Right lobe of liver (tissue), 6 donors: ENCODE results near the gene MPL. TPM values are rescaled to one million over a fixed set of nuclear protein-coding genes. Genes with fewer than 3 reads are reported as not detected.

Source experiments
- ATAC-seq, 4 donors: fragments of 200-7000 bp; cut with Tn5 transposase; one replicate each; pipeline ENCODE4 v1.9.1; 2020; ENCODE audit warnings: mild to moderate bottlenecking in 4 of 4, moderate library complexity in 4 of 4
- DNase-seq, 3 donors: peaks; one replicate each; pipeline ENCODE4 v3.0.0-alpha.2; 2020
- H3K27ac ChIP-seq, 3 donors: fragments of 200-600 bp; one replicate each; pipeline ENCODE4 v1.8.0; 2022
- H3K27me3 ChIP-seq, 2 donors: fragments of 200-600 bp; one replicate each; pipeline ENCODE4 v1.8.0; 2022
- H3K36me3 ChIP-seq, 4 donors: fragments of 200-600 bp; sonication (generic) in 1 of 4; one replicate each; pipeline versions ENCODE4 v1.5.1 to v1.8.0; 2017 to 2022; ENCODE audit warnings: control low read depth in 1 of 4
- H3K4me1 ChIP-seq, 4 donors: fragments of 200-600 bp; sonication (generic) in 1 of 4; one replicate each; pipeline versions ENCODE4 v1.5.1 to v1.8.0; 2017 to 2022; ENCODE audit warnings: control low read depth in 1 of 4
- H3K4me3 ChIP-seq, 3 donors: fragments of 200-600 bp; one replicate each; pipeline ENCODE4 v1.8.0; 2022
- H3K9me3 ChIP-seq, 4 donors: fragments of 200-600 bp; sonication (generic) in 1 of 4; one replicate each; pipeline versions ENCODE4 v1.5.1 to v1.8.0; 2017 to 2022; ENCODE audit warnings: control low read depth in 1 of 4
- POLR2A ChIP-seq: fragments of 450-650 bp; IDR thresholded peaks from one replicate; pipeline ENCODE4 v1.6.1; 2017; ENCODE audit warnings: antibody characterized with exemption, mild to moderate bottlenecking
- WGBS: methylation state at CpG from one replicate; pipeline ENCODE4 v1.1.6; 2018; ENCODE audit warnings: low coverage, low lambda C conversion rate; ENCODE audit not compliant: insufficient coverage; ENCODE audit errors: missing lambda C conversion rate; 5-methylcytosine and 5-hydroxymethylcytosine counted together
- intact Hi-C, 2 donors: fragments of 100-400 bp; cut with DNase I; formaldehyde crosslinking; loops; one replicate each; pipeline versions ENCODE4 v1.11.2 to v1.14.1; 2022
- total RNA-seq, 6 experiments: library from RNA; depleted of rRNA in 2 of 6; stranded (reverse); fragments of >200 nt in 2 of 6; fragmentation: NEBNext Ultra II Directional in 3 of 6; extraction: Animal tissue kit (Norgen Biotek cat#: 25700) in 3 of 6; gene quantifications; one replicate each; pipeline versions ENCODE4 v1.1.0 to v1.2.4, GENCODE V29; 2016 to 2023
- TF ChIP-seq, protein P1 (sequence below), 4 donors: fragments of 200-600 bp in 3 of 4; fragments of 450-650 bp in 1 of 4; IDR thresholded peaks; one replicate each; pipeline versions ENCODE4 v1.5.1 to v1.8.0; 2016 to 2022; ENCODE audit warnings: antibody characterized with exemption in 4 of 4, mild to moderate bottlenecking in 2 of 4
- donor health status: DM: no; HTN: yes; CAD: no.
- donor health status: DM: no; HTN: no; CAD: no.
- donor health status: DM: no; HTN: no; CAD: no.
- donor health status: DM: no; HTN: yes; CAD: no.
- donor health status: DM: no; HTN: yes; CAD: no.

MPL gene
- total RNA-seq, 6 experiments from 2014 or later: 0.59 TPM; not detected in 5

DNA sequence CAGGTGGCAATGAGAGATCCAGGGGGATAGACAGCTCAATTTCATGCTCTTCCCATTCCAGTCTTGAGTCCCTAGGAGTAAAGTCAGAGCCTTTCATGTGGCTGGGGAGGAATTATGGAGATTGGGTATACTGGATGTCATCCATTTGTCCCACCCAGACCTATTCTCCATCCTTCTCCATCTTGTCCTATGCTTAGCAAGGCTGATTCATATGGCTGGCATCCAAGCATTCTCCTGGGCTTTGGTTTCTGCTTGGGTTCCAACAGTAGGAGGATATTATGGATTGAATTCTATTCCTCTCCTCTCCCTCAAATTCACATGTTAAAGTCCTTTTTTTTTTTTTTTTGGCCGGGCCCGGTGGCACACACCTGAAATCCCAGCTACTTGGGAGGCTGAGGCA lies 17.3 kb downstream of the MPL start:
- ATAC-seq: no peak
- Histone ChIP-seq H3K9me3 (no peaks in the 10 kb centered on the region), H3K27me3 (no peaks in the 10 kb centered on the region), H3K4me1 (peaks cover 0 to 18% (median 6%) of the 10 kb centered on the region in 4 donors), H3K4me3 (no peak overlapping the region), H3K36me3 (no peaks in the 10 kb centered on the region), H3K27ac (no peak overlapping the region)
- intact Hi-C loops: no loop called here
- 73% methylated on average over 2 of the region's 2 CpGs for WGBS
- TF ChIP-seq, protein P1, sequence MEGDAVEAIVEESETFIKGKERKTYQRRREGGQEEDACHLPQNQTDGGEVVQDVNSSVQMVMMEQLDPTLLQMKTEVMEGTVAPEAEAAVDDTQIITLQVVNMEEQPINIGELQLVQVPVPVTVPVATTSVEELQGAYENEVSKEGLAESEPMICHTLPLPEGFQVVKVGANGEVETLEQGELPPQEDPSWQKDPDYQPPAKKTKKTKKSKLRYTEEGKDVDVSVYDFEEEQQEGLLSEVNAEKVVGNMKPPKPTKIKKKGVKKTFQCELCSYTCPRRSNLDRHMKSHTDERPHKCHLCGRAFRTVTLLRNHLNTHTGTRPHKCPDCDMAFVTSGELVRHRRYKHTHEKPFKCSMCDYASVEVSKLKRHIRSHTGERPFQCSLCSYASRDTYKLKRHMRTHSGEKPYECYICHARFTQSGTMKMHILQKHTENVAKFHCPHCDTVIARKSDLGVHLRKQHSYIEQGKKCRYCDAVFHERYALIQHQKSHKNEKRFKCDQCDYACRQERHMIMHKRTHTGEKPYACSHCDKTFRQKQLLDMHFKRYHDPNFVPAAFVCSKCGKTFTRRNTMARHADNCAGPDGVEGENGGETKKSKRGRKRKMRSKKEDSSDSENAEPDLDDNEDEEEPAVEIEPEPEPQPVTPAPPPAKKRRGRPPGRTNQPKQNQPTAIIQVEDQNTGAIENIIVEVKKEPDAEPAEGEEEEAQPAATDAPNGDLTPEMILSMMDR (IDR thresholded peaks at IDR 0.05): no peak
- no peak for TF ChIP-seq POLR2A
- no peak for DNase-seq

DNA sequence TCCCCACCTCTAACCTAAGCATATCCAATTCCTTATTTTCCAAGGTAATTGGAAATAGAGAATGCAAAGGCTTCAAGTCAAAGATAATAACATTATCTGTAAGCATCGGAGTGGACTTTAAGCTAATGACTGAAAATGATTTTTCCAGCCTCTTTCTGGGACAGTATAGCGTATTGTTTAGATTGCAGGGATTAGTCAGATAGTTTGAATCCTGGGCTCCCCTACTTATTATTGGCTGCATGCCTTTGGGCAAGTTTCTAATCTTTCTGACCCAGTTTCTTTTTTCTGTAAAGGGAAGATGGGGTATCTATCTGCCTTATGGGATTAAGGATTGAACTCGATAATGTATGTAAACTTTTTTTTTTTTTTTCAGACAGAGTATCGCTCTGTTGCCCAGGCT lies 19.6 kb downstream of the MPL start:
- Histone ChIP-seq H3K4me1 (peaks cover 0 to 13% (median 5%) of the 10 kb centered on the region in 4 donors), H3K27ac (no peak overlapping the region), H3K4me3 (no peak overlapping the region), H3K27me3 (no peaks in the 10 kb centered on the region), H3K36me3 (peaks cover 0 to 6% (median 0%) of the 10 kb centered on the region in 4 donors), H3K9me3 (no peaks in the 10 kb centered on the region)
- intact Hi-C loops: no loop called here
- 88% methylated on average over 4 of the region's 4 CpGs for WGBS
- DNase-seq: no peak
- ATAC-seq: no peak
- TF ChIP-seq, protein P1 (IDR thresholded peaks at IDR 0.05): no peak
- no peak for TF ChIP-seq POLR2A

DNA sequence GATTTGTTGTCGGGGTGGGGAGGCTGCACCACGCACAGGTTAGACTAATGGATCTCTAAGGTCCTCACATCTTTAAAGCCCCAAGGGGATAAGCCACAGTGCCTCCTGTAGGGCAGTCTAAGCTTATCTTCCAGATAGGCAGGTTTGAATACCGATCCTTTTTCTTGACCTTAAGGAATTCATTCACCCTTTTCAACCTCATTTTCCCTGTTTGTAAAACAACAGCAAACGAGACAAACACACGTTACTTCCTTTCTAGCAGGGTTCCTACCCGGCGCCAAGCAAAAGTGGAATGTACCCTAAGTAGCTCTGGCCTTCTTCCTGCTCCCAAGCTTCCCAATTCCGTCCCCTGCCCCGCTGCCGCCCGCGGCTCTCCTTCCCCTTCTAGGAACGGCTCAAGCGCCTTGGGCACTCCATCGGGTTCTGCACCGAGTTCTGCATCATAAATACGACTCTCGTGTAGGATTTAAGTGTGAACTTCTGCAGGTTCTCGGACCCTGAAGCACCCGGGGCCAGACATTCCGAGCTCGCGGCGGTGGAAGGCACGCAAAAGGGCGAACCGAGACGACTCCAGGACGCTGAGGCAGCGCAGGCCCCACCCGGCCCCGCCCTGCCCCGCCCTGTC lies 20.6 kb downstream of the MPL start:
- Histone ChIP-seq H3K27ac (peak overlapping the region; percentile 50 to 58 (median 53)), H3K4me1 (peaks cover 0 to 13% (median 5%) of the 10 kb centered on the region in 4 donors), H3K36me3 (peaks cover 0 to 13% (median 3%) of the 10 kb centered on the region in 4 donors), H3K4me3 (peak overlapping the region; percentile 41 to 70 (median 69)), H3K9me3 (no peaks in the 10 kb centered on the region), H3K27me3 (no peaks in the 10 kb centered on the region)
- WGBS: 0% methylated on average over 17 of the region's 33 CpGs
- TF ChIP-seq, protein P1 (IDR thresholded peaks at IDR 0.05): peak in 3 of 4 donors; percentile 22 to 44 (median 37)
- no peak for TF ChIP-seq POLR2A
- intact Hi-C loops: no loop called here
- DNase-seq (no peak), ATAC-seq (peak; percentile 22 to 52 (median 38))

DNA sequence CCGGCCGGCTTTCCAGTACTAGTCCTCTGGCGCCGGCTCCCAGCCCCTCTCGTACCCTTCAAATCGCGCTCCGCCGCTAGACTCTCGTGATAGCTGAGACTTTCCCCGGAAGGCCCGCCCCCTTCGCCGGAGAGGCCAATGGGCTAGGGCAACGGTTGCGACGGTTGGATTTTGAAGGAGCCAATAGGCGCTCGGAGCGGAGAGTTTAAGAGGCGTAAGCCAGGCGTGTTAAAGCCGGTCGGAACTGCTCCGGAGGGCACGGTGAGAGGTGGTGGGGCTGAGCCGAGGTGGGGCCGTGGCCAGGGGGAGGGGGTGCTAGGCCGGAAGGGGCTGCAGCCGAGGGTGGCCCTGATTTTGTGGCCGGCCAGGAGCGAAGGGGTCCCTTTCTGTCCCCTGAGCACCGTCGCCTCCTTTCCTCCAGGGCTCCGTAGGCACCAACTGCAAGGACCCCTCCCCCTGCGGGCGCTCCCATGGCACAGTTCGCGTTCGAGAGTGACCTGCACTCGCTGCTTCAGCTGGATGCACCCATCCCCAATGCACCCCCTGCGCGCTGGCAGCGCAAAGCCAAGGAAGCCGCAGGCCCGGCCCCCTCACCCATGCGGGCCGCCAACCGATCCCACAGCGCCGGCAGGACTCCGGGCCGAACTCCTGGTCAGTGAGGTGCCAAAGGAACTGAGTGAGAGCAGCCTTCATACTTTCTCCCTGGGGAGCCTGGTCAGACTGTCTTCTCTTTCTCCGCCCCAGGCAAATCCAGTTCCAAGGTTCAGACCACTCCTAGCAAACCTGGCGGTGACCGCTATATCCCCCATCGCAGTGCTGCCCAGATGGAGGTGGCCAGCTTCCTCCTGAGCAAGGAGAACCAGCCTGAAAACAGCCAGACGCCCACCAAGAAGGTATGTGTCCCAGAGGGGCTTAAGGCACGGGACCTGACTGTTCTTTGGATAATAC lies 21.4 kb downstream of the MPL start, which contains the start of gene CDC20:
CDC20 (plus strand) TSS at position 236 of the 948 bp plus-strand sequence; CDS start at position 471, 235 bp downstream.
- intact Hi-C loops: no loop called here
- peak within 1 kb of the TSS; percentile 50 to 58 (median 53) for H3K27ac ChIP-seq
- no peaks in the 10 kb centered on the region for H3K9me3 ChIP-seq
- H3K27me3 ChIP-seq: no peaks in the 10 kb centered on the region
- DNase-seq: peak; percentile 98 to 99 (median 98)
- no peak for TF ChIP-seq POLR2A
- TF ChIP-seq, protein P1 (IDR thresholded peaks at IDR 0.05): no peak
- H3K4me3 ChIP-seq: peak within 1 kb of the TSS; percentile 41 to 70 (median 69)
- peak; percentile 98 to 99 (median 99) for ATAC-seq
- peaks cover 0 to 21% (median 8%) of the 10 kb centered on the region in 4 donors for H3K36me3 ChIP-seq
- 1% methylated on average over 14 of the region's 59 CpGs for WGBS
- H3K4me1 ChIP-seq: peaks cover 0 to 13% (median 5%) of the 10 kb centered on the region in 4 donors
